Measurements from ENCODE around the gene CD8B.
"Not testable (repeated sequence)": the region's sequence is repeated elsewhere in the genome, so short reads cannot be mapped to it uniquely, and the experiment has no call there.

DNA sequence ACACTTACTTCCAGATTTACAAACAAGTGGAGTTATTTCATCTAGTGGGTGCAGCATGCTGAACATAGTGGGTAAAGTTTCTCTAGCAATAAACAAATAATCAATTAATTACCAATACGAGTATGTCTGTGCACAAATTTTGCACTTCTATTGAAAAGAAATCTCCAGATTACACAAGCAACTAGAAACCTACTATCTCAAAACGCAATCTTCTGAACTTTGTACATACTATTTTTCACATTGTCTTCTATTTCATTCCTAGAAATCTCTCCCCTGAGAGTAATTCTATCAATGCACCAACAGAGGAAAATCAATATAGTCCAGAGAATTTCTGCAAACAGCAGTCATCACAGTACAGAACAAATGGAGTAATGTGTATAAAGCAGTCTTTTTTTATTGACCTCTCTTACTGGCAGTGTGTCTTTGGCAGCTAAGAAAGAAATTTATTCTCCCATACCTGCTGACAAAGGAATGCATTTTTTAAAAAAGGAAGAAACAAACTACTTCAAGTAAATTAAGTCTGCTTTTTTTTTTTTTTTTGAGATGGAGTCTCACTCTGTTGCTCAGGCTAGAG is 7.3 kb upstream of the CD8B start:
- TF ChIP-seq, protein P1, sequence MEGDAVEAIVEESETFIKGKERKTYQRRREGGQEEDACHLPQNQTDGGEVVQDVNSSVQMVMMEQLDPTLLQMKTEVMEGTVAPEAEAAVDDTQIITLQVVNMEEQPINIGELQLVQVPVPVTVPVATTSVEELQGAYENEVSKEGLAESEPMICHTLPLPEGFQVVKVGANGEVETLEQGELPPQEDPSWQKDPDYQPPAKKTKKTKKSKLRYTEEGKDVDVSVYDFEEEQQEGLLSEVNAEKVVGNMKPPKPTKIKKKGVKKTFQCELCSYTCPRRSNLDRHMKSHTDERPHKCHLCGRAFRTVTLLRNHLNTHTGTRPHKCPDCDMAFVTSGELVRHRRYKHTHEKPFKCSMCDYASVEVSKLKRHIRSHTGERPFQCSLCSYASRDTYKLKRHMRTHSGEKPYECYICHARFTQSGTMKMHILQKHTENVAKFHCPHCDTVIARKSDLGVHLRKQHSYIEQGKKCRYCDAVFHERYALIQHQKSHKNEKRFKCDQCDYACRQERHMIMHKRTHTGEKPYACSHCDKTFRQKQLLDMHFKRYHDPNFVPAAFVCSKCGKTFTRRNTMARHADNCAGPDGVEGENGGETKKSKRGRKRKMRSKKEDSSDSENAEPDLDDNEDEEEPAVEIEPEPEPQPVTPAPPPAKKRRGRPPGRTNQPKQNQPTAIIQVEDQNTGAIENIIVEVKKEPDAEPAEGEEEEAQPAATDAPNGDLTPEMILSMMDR (conservative IDR thresholded peaks at IDR 0.05; ENCODE audit: low read depth, low read length), result not testable (repeated sequence)
- TF ChIP-seq EZH2 (IDR thresholded peaks at IDR 0.05; ENCODE audit: borderline replicate concordance, low read depth, low read length, poor library complexity, severe bottlenecking), result not testable (repeated sequence)
